Epithelial cell of umbilical artery (primary cell): ENCODE measurements around the gene CCDC187. TPM values are rescaled to one million over a fixed set of nuclear protein-coding genes. Genes with fewer than 3 reads are reported as not detected.

Experiments
- total RNA-seq: library from RNA; depleted of rRNA; stranded (reverse); fragments of >200 nt; gene quantifications from 2 replicates; pipeline ENCODE4 v1.2.3, GENCODE V29; 2014

Gene CCDC187
- not detected in 2 replicates for total RNA-seq

DNA sequence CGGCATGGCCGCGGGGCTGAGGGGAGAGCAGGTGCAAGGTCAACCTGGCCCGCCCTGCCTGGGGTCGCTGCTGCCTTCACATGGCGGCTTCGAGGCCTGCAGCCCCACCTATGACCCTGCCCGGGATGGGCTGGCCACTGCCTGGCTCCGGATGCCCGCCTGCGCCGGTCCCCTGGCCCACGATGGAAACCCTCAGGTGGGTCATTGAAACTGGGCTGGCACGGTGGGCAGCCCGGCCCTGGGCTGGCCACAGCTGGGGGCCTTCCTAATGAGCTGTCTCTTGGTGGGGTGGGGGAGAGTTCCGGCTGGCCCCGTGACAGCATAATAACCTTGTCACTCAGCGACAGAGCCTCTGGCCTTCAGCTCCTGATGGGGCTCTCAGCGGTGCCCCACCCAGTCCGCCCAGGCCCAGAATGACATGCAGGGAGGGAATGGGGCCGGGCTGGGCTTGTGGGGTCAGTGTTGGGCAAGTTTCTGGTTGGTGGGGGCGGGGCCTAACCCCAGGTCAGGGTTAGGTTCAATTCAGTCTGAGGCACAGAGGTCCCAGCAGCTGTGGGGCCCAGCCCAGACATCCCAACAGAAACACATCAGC is at the start of gene CCDC187:
Gene CCDC187, minus strand, starts transcription at position 270 of the 592 bp plus-strand sequence. Its CDS starts 264 bp downstream, at position 6.

GRCh38 chr9:136327304-136327974 is 23.5 kb upstream of the CCDC187 start, which contains the start of gene GPSM1:
TSS of gene GPSM1 (plus strand) at chr9:136327539. CDS start at chr9:136327696, 157 bp downstream.

DNA sequence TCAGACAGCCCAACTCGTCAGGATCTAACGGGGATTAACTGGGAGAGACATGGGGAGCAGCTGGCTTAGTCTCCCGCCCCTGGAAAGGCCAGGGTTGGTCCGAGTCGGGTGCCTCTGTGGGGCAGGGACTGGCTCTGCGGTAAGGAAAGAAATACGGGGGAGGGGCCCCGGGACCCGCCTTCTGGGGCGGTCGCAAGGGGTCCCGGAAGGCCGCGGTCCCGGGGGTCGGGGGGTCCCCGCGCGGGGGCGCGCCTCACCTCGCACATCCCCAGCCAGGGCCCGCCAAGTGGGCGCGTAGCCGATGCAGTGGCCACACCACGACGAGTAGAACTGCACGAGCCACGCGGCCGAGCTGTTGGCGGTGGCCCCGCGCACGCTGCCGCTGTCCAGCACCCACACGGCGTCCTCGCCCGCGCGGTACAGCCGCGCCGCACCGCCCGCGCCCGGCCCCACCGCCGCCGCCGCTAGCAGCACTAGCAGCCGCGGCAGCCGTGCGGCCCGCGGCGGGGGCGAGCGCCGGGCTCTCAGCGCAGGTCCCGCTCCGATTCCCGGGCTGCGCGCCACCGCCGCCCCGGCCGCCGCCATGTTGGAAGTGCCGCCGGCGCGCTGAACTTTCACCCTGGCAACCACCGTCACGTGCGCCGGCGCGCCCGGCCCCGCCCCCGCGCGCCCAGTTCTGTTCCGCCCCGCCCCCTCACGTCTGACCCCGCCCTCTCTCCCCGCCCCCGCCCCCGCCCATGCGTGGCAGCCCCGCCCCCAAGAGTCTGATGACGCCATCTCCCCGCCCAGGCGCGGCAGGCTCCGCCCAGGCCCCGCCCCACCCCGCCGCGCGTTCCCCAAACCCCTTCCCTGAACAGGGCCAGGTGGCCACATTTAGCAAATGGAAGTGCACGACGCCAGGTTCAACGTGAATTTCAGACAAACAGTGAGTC is 58.4 kb downstream of the CCDC187 start, which contains the start of gene QSOX2:
Gene QSOX2, minus strand, starts transcription at position 594 of the 932 bp plus-strand sequence. Its CDS starts 9 bp downstream, at position 585.

GRCh38 chr9:136204838-136205706 is 98.8 kb downstream of the CCDC187 start, which contains the start of gene LHX3:
TSS of gene LHX3 (minus strand) at chr9:136205128. CDS start at chr9:136205012, 116 bp downstream.

Other genes starting within 250 kb of the CCDC187 start
- 14.1 and 20.8 TPM in 2 replicates for gene NACC2, start 208.8 kb downstream of the CCDC187 start, total RNA-seq
- 52.3 and 61.1 TPM in 2 replicates for gene TMEM250, start 185.2 kb downstream of the CCDC187 start, total RNA-seq
- not detected in 2 replicates for gene LHX3, start 99.0 kb downstream of the CCDC187 start, total RNA-seq
- 11.7 and 16.9 TPM in 2 replicates for gene QSOX2, start 58.3 kb downstream of the CCDC187 start, total RNA-seq
- gene GPSM1, start 23.4 kb upstream of the CCDC187 start, total RNA-seq, result 27.9 and 29.6 TPM in 2 replicates
- 15.5 and 29.9 TPM in 2 replicates for gene DNLZ, start 59.6 kb upstream of the CCDC187 start, total RNA-seq
- gene CARD9, start 69.6 kb upstream of the CCDC187 start, total RNA-seq, result 0.32 and 2.6 TPM in 2 replicates
- 9.0 and 12.3 TPM in 2 replicates for gene SNAPC4, start 96.1 kb upstream of the CCDC187 start, total RNA-seq
- gene ENTR1, start 106.5 kb upstream of the CCDC187 start, total RNA-seq, result 30.2 and 32.2 TPM in 2 replicates
- 60.7 and 65.8 TPM in 2 replicates for gene PMPCA, start 106.6 kb upstream of the CCDC187 start, total RNA-seq
- gene INPP5E, start 135.8 kb upstream of the CCDC187 start, total RNA-seq, result 5.0 and 5.8 TPM in 2 replicates
- gene SEC16A, start 178.9 kb upstream of the CCDC187 start, total RNA-seq, result 13.1 and 15.3 TPM in 2 replicates
- 69.9 and 99.1 TPM in 2 replicates for gene NOTCH1, start 242.0 kb upstream of the CCDC187 start, total RNA-seq